Endothelial cell of umbilical vein (primary cell): ENCODE measurements around the gene ZNF454. TPM values are rescaled to one million over a fixed set of nuclear protein-coding genes. Genes with fewer than 3 reads are reported as not detected.

Experiments used
- BruUV-seq: library from RNA; stranded (reverse); fragments of 400-500 nt; replicated peaks from 2 replicates; lab custom pipeline; 2021; lab: Mats Ljungman, UMichigan
- CTCF ChIA-PET: fragments of 300-600, 350-600 bp; sonication (Branson Sonifier 250); formaldehyde crosslinking; loops from one replicate; lab custom pipeline; 2021; ENCODE audit warnings: antibody characterized with exemption, inconsistent platforms; lab: Charles Lee
- POLR2A ChIA-PET: fragments of 300-600, 350-600 bp; sonication (Branson Sonifier 250); formaldehyde crosslinking; loops from one replicate; lab custom pipeline; 2021; ENCODE audit warnings: antibody characterized with exemption, inconsistent platforms; lab: Charles Lee
- DNase-seq: peaks from one replicate; pipeline ENCODE4 v3.0.0-alpha.2; 2011; ENCODE audit warnings: low read depth, low spot score
- FAIRE-seq: peaks from 2 replicates; lab custom pipeline; 2011; peaks lifted over from hg19 to GRCh38; lab: Jason Lieb, UNC
- H2AFZ ChIP-seq: 2 replicates; pipeline ENCODE4 v1.6.0; 2012; ENCODE audit warnings: low read depth, low read length, control low read depth, inconsistent platforms
- H3K27ac ChIP-seq: 2 replicates; pipeline ENCODE4 v1.5.1; 2011; ENCODE audit warnings: low read depth, mild to moderate bottlenecking, control low read depth, low read length, moderate library complexity; ENCODE audit not compliant: insufficient read depth
- H3K27me3 ChIP-seq, 2 experiments: 2 replicates each; pipeline versions ENCODE4 v1.6.0 to v1.6.1; 2011; ENCODE audit warnings: low read length in 2 of 2, mixed read lengths in 1 of 2; ENCODE audit not compliant: control insufficient read depth in 2 of 2, insufficient read depth in 2 of 2
- H3K36me3 ChIP-seq, 2 experiments: 2 replicates in 1 of 2; 3 replicates in 1 of 2; pipeline ENCODE4 v1.5.1; 2011; ENCODE audit warnings: low read length in 2 of 2, mild to moderate bottlenecking in 1 of 2, moderate library complexity in 1 of 2; ENCODE audit not compliant: control insufficient read depth in 2 of 2, insufficient read depth in 2 of 2; ENCODE audit errors: extremely low read depth in 1 of 2
- H3K4me1 ChIP-seq: 3 replicates; pipeline ENCODE4 v1.5.1; 2011; ENCODE audit warnings: mild to moderate bottlenecking, low read length; ENCODE audit not compliant: control insufficient read depth, insufficient read depth; ENCODE audit errors: extremely low read depth
- H3K4me2 ChIP-seq: 2 replicates; pipeline ENCODE4 v1.6.1; 2011; ENCODE audit warnings: low read length, control low read depth, mixed read lengths; ENCODE audit not compliant: insufficient read depth
- H3K4me3 ChIP-seq, 3 experiments: fragments of 200-600 bp in 1 of 3; sonication (generic), shearing (Covaris generic) in 1 of 3; replicated peaks in 1 of 3; 2 replicates each; pipeline ENCODE4 v1.5.1; 2011 to 2016; ENCODE audit warnings: control low read depth in 3 of 3, low read length in 3 of 3, mild to moderate bottlenecking in 2 of 3, inconsistent platforms in 1 of 3, low read depth in 1 of 3, moderate library complexity in 1 of 3; ENCODE audit not compliant: insufficient read depth in 1 of 3
- H3K79me2 ChIP-seq: 2 replicates; pipeline ENCODE4 v1.6.0; 2012; ENCODE audit warnings: low read length, inconsistent platforms; ENCODE audit not compliant: control insufficient read depth, insufficient read depth
- H3K9ac ChIP-seq: replicated peaks from 2 replicates; pipeline ENCODE3; 2011; ENCODE audit warnings: low read length, control low read depth; ENCODE audit not compliant: insufficient read depth; ENCODE audit errors: extremely low read depth
- H3K9me1 ChIP-seq: replicated peaks from 3 replicates; pipeline ENCODE4 v1.6.0; 2011; ENCODE audit warnings: mild to moderate bottlenecking, low read length; ENCODE audit not compliant: control insufficient read depth, insufficient read depth; ENCODE audit errors: extremely low read depth
- H3K9me3 ChIP-seq: replicated peaks from 2 replicates; pipeline ENCODE4 v1.5.1; 2012; ENCODE audit warnings: low read length, inconsistent platforms; ENCODE audit not compliant: control insufficient read depth, insufficient read depth
- H4K20me1 ChIP-seq: replicated peaks from 2 replicates; pipeline ENCODE3; 2011; ENCODE audit warnings: mild to moderate bottlenecking, low read length; ENCODE audit not compliant: control insufficient read depth, insufficient read depth; ENCODE audit errors: extremely low read depth
- CTCF ChIP-seq, 2 donors: IDR thresholded peaks; 1 replicate in 1 of 2; 2 replicates in 1 of 2; pipeline ENCODE4 v1.5.1; 2011; ENCODE audit warnings: low read length in 2 of 2, mild to moderate bottlenecking in 2 of 2, moderate library complexity in 2 of 2, control low read depth in 1 of 2, inconsistent platforms in 1 of 2, low read depth in 1 of 2; ENCODE audit not compliant: insufficient read depth in 1 of 2; ENCODE audit errors: extremely low read depth in 1 of 2
- EZH2 ChIP-seq: IDR thresholded peaks from 2 replicates; pipeline ENCODE4 v1.6.1; 2012; ENCODE audit warnings: borderline replicate concordance, low read depth, mild to moderate bottlenecking, moderate library complexity, low read length, inconsistent platforms; ENCODE audit not compliant: severe bottlenecking
- FOS ChIP-seq: IDR thresholded peaks from 2 replicates; pipeline ENCODE4 v1.6.1; 2011; ENCODE audit warnings: mild to moderate bottlenecking, low read length, moderate library complexity, borderline replicate concordance; ENCODE audit not compliant: insufficient read depth
- GATA2 ChIP-seq: IDR thresholded peaks from 2 replicates; pipeline ENCODE4 v1.7.0; 2011; ENCODE audit warnings: low read depth, mild to moderate bottlenecking, moderate library complexity, mixed read lengths, low read length; ENCODE audit not compliant: insufficient read length, insufficient read depth
- JUN ChIP-seq: IDR thresholded peaks from 2 replicates; pipeline ENCODE4 v1.6.1; 2011; ENCODE audit warnings: borderline replicate concordance, low read depth; ENCODE audit not compliant: insufficient read length, insufficient read depth
- MAX ChIP-seq: IDR thresholded peaks from 2 replicates; pipeline ENCODE4 v1.6.1; 2011; ENCODE audit not compliant: insufficient read depth, insufficient read length
- MYC ChIP-seq: IDR thresholded peaks from one replicate; pipeline ENCODE4 v1.6.1; 2011; ENCODE audit warnings: mild to moderate bottlenecking, low read depth, low read length
- POLR2A ChIP-seq: IDR thresholded peaks from 2 replicates; pipeline ENCODE4 v1.6.1; 2012; ENCODE audit warnings: low read depth, mild to moderate bottlenecking, control low read depth, low read length
- POLR2AphosphoS5 ChIP-seq: IDR thresholded peaks from 2 replicates; pipeline ENCODE4 v1.6.1; 2012; ENCODE audit warnings: low read depth, mild to moderate bottlenecking, control low read depth, low read length, moderate library complexity; ENCODE audit not compliant: insufficient read depth
- dilution Hi-C: fragments of 300-500 bp; cut with MboI; formaldehyde crosslinking; loops from one replicate; pipeline ENCODE4 v1.15.0; 2019; ENCODE audit warnings: low sequenced_read_pairs; ENCODE audit not compliant: extremely low pct_ligation_motif_present
- intact Hi-C: fragments of 100-400 bp; cut with micrococcal nuclease; formaldehyde crosslinking; loops from one replicate; pipeline ENCODE4 v1.10.0; 2022
- polyA plus RNA-seq, 4 experiments: library from polyadenylated mRNA; depleted of rRNA in 3 of 4; stranded (reverse) in 3 of 4; unstranded in 1 of 4; fragments of >200 nt; gene quantifications; 2 replicates each; pipeline versions ENCODE4 v1.2.1 to v1.2.3, GENCODE V29; 2011 to 2012; ENCODE audit warnings: missing spikeins in 1 of 4
- total RNA-seq: library from RNA; stranded (reverse); gene quantifications from 2 replicates; pipeline ENCODE4 v1.2.3, GENCODE V29; 2021

The ZNF454 gene
- total and polyA plus RNA-seq, 2 donors (not counting 3 experiments of a cell fraction or from before 2014, with no cell fraction given) = 0.14 to 0.55 TPM

- TF ChIP-seq POLR2AphosphoS5 (no peak), MYC (no peak), GATA2 (no peak), FOS (no peak), POLR2A (no peak), MAX (no peak), JUN (no peak), CTCF (IDR thresholded peaks at IDR 0.05; ENCODE audit: extremely low read depth in 1 of 2, insufficient read depth in 1 of 2, low read depth in 1 of 2, low read length in 2 of 2) (no peak), EZH2 (no peak)
- Histone ChIP-seq H3K4me1 (no peaks in the 10 kb centered on the region), H3K9me3 (peaks cover 2% of the 10 kb centered on the region), H3K4me3 (no peak overlapping the region), H3K36me3 (no peaks in the 10 kb centered on the region), H3K79me2 (no peaks in the 10 kb centered on the region), H3K27me3 (no peaks in the 10 kb centered on the region), H4K20me1 (no peaks in the 10 kb centered on the region), H3K9me1 (no peaks in the 10 kb centered on the region), H3K27ac (no peak overlapping the region), H2AFZ (no peak overlapping the region), H3K9ac (no peak overlapping the region), H3K4me2 (no peak overlapping the region)
- dilution Hi-C loops (no loop called here), intact Hi-C loops (no loop called here)
- no TSS peak for BruUV-seq
- ChIA-PET CTCF (no interaction called here), POLR2A (interaction anchor here (0.7 kb wide), 1 partner anchor 348 kb away, joined by 10 read pairs; no protein-coding TSS in a partner anchor)
- FAIRE-seq = no peak
- no peak for DNase-seq
Observed at GRCh38 chr5:178965465-178966055, 24.6 kb downstream of the ZNF454 start.
